ENCODE data around the gene BIRC2. TPM values are rescaled to one million over a fixed set of nuclear protein-coding genes. Genes with fewer than 3 reads are reported as not detected.
"Not testable (repeated sequence)": the region's sequence is repeated elsewhere in the genome, so short reads cannot be mapped to it uniquely, and the experiment has no call there.

BIRC2 gene
- total RNA-seq: 10 to 100 TPM; 36.0 to 39.7 TPM

DNA sequence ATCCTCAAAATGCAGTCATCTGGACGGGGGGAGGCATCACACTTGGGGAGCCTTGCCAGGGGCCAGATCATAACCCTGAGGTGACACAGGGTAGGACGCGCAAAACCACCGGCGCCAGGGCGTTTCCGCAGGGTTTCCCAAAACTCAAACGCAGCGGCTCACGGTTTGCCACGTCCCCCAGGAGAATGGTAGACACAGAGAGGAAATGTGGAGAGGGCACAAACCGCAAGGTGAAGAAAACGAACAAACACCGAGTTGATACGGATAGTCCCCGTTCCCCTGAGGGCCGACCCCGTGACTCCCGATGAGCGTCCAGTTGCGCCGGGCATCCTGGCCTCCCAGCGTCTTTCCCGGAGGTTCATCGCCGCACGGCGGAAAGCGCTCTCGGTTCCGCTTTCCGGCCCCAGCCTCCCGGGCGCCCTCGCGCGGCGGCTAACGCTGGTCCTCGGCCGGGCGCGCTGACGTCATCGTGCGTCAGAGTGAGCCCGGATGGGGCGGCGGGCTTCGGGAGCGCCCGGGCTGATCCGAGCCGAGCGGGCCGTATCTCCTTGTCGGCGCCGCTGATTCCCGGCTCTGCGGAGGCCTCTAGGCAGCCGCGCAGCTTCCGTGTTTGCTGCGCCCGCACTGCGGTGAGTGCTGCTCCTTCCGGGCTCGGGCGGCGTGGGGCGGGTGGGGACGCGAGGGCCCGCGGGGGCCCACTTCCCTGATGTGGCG is at the start of gene BIRC2:
BIRC2 (plus strand) TSS at position 467 of the 714 bp plus-strand sequence. CDS start 2,641 bp downstream, outside the sequence.
- Mint-ChIP-seq H3K27me3 (no peaks in the 10 kb centered on the region), H3K9me3 (no peaks in the 10 kb centered on the region), H3K4me3 (peak within 1 kb of the TSS; percentile 98), H3K27ac (peak within 1 kb of the TSS; percentile 97), H3K36me3 (ENCODE audit: low read depth) (peaks cover 23% of the 10 kb centered on the region), H3K4me1 (peaks cover 34% of the 10 kb centered on the region)
- CTCF ChIA-PET: interaction anchor here (1.6 kb wide), 2 partner anchors 29 to 46 kb away, joined by 3 to 4 read pairs; partner anchors contain the start of gene BIRC3
- POLR2A ChIA-PET: interaction anchor here (0.8 to 1.7 kb wide), 5 partner anchors 29 to 105 kb away, joined by 3 to 4 read pairs (median 4); partner anchors contain the start of gene BIRC3
- peak; percentile 95 for DNase-seq

DNA sequence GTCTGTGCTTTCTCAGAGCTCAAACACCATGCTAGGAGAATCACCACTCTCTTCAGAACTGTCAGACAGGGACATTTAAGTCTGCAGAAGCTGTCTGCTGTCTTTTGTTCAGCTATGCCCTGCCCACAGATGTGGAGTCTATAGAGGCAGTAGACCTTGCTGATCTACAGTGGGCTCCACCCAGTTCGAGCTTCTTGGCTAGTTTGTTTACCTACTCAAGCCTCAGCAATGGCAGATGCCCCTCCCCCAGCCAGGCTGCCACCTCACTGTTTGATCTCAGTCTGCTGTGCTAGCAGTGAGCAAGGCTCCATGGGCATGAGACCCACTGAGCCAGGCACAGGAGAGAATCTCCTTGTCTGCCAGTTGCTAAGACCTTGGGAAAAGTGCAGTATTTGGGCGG is 46.2 kb upstream of the BIRC2 start:
- peaks cover 24% of the 10 kb centered on the region for H3K36me3 Mint-ChIP-seq (ENCODE audit: low read depth)
- peaks cover 18% of the 10 kb centered on the region for H3K9me3 Mint-ChIP-seq
- not testable (repeated sequence) for H3K4me3 Mint-ChIP-seq, H3K27me3 Mint-ChIP-seq, H3K27ac Mint-ChIP-seq
- ChIA-PET POLR2A (interaction anchor here (1.1 to 3.1 kb wide), 4 partner anchors 13 to 20 kb away, joined by 3 to 8 read pairs (median 5); no protein-coding TSS in a partner anchor), CTCF (interaction anchor here (1.3 to 1.7 kb wide), 2 partner anchors 12 to 40 kb away, joined by 3 to 8 read pairs; no protein-coding TSS in a partner anchor)
- peaks cover 48% of the 10 kb centered on the region for H3K4me1 Mint-ChIP-seq
- peak; percentile 46 for DNase-seq

DNA sequence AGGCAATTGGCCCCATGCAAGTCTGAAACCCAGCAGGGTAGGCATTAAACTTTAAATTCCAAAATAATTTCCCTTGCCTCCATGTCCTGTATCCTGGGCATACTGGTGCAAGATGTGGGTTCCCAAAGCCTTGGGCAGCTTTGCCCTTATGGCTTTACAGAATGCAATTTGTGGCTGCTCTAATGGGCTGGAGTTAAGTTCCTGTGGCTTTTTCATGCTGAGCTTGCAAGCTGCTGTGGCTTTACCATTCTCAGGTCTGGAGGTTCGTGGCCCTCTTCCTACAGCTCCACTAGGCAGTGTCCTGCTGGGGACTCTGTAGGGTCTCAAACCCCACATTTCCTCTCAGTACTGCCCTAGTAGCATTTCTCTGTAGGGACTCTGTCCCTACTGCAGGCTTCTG is 44.8 kb upstream of the BIRC2 start:
- CTCF ChIA-PET: interaction anchor here (2.1 kb wide), 1 partner anchor 8 kb away, joined by 10 read pairs; no protein-coding TSS in a partner anchor
- Mint-ChIP-seq H3K4me3 (no peak overlapping the region), H3K4me1 (peaks cover 61% of the 10 kb centered on the region), H3K27ac (no peak overlapping the region), H3K27me3 (no peaks in the 10 kb centered on the region), H3K9me3 (peaks cover 18% of the 10 kb centered on the region), H3K36me3 (ENCODE audit: low read depth) (peaks cover 24% of the 10 kb centered on the region)
- no peak for DNase-seq
- POLR2A ChIA-PET: interaction anchor here (1.9 kb wide), 1 partner anchor 8 kb away, joined by 4 read pairs; no protein-coding TSS in a partner anchor

DNA sequence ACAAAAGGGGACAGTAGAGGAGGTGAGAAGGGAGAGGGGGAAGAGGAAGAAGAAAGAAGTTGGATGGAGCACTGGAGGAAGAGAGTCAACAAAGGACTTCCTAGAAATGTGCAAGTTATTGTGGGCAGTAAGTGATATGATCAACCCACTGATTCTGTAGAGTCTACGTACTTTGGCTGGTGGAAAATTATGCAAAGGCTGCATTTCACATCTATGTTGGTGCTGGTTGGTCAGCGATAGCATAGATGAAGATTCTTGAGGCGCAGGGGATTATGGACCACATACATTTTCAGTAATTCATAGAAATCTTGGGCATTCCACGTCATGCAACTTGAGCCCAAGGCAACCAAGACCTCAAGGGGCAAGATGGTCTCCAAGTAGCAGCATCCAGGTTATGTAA is 42.3 kb upstream of the BIRC2 start:
- Mint-ChIP-seq H3K9me3 (peaks cover 21% of the 10 kb centered on the region), H3K27ac (peak overlapping the region; percentile 21), H3K36me3 (ENCODE audit: low read depth) (peaks cover 23% of the 10 kb centered on the region), H3K27me3 (no peaks in the 10 kb centered on the region), H3K4me3 (no peak overlapping the region), H3K4me1 (peaks cover 65% of the 10 kb centered on the region)
- DNase-seq: no peak
- ChIA-PET CTCF (no interaction called here), POLR2A (no interaction called here)

DNA sequence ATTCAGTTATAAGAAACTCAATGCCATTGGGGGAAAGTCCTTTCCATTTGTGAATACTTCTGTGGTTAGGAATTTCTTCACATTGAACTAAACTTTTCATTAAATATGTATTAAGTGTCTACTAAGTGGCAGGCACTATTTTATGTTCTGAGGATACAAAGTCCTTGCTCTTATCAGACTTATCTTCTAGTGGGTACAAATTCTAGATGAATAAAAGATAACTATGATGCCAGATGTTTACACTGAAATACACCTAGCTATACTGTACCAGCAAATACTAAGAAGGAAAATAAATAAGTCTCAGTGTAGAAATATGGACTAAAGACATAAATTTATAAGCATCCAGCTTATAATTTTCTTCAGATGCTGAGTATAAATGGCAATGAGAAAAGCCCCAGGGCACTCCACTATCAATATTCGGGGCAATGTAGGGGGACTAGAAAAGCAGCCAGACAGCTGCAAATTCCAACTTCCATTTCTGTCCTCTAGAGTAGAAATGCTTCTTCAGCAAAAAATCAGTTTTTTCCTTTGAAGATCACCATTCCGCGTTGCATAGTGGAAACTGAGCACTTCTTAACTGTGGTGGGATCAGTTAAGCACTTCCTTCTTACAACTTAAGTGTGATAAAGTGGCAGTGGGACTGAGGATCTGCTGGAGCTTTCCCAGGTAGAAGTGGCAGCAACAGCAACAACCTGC is 41.5 kb upstream of the BIRC2 start:
- no peak for DNase-seq
- Mint-ChIP-seq H3K4me1 (peaks cover 57% of the 10 kb centered on the region), H3K36me3 (ENCODE audit: low read depth) (peaks cover 20% of the 10 kb centered on the region), H3K27me3 (no peaks in the 10 kb centered on the region), H3K4me3 (peak overlapping the region; percentile 5), H3K27ac (peak overlapping the region; percentile 54), H3K9me3 (peaks cover 21% of the 10 kb centered on the region)
- ChIA-PET POLR2A (interaction anchor here (0.7 to 4.1 kb wide), 8 partner anchors 9 to 255 kb away, joined by 3 to 45 read pairs (median 3); partner anchors contain the start of gene BIRC3), CTCF (interaction anchor here (0.6 to 1.8 kb wide), 8 partner anchors 9 to 101 kb away, joined by 3 to 12 read pairs (median 6); partner anchors contain the start of gene BIRC3)

DNA sequence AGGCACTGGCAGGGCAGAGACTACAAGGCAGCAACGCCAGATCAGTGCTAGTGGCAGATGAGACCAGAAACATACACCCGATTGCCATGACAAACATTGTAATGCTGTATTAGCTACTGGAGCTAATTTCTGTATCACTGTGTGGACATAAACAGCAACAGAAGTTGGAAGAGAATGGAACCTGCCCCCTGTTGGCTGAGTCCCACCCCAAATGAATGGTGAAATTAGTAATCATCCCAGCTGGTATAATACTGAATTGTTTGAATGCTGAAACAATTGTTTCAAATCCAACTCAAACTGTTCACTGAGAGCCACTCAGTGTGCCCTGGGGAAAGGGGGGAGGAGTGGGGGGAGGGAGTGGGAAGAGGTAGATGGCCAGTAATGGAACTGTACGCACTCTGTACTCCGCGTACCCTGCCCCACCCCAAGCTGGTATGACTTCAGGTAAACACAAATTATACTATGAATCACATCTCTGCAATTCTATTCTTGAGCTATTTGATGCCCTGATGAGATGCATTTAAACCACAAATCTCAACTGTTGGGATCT is 40.9 kb upstream of the BIRC2 start:
- ChIA-PET CTCF (interaction anchor here (0.6 to 1.8 kb wide), 9 partner anchors 8 to 100 kb away, joined by 3 to 12 read pairs (median 6); partner anchors contain the start of gene BIRC3), POLR2A (interaction anchor here (0.7 to 4.1 kb wide), 8 partner anchors 8 to 254 kb away, joined by 3 to 45 read pairs (median 3); partner anchors contain the start of gene BIRC3)
- H3K4me1 Mint-ChIP-seq: peaks cover 57% of the 10 kb centered on the region
- peak overlapping the region; percentile 5 for H3K4me3 Mint-ChIP-seq
- H3K9me3 Mint-ChIP-seq: peaks cover 21% of the 10 kb centered on the region
- no peaks in the 10 kb centered on the region for H3K27me3 Mint-ChIP-seq
- H3K36me3 Mint-ChIP-seq (ENCODE audit: low read depth): peaks cover 20% of the 10 kb centered on the region
- no peak for DNase-seq
- peak overlapping the region; percentile 66 for H3K27ac Mint-ChIP-seq

DNA sequence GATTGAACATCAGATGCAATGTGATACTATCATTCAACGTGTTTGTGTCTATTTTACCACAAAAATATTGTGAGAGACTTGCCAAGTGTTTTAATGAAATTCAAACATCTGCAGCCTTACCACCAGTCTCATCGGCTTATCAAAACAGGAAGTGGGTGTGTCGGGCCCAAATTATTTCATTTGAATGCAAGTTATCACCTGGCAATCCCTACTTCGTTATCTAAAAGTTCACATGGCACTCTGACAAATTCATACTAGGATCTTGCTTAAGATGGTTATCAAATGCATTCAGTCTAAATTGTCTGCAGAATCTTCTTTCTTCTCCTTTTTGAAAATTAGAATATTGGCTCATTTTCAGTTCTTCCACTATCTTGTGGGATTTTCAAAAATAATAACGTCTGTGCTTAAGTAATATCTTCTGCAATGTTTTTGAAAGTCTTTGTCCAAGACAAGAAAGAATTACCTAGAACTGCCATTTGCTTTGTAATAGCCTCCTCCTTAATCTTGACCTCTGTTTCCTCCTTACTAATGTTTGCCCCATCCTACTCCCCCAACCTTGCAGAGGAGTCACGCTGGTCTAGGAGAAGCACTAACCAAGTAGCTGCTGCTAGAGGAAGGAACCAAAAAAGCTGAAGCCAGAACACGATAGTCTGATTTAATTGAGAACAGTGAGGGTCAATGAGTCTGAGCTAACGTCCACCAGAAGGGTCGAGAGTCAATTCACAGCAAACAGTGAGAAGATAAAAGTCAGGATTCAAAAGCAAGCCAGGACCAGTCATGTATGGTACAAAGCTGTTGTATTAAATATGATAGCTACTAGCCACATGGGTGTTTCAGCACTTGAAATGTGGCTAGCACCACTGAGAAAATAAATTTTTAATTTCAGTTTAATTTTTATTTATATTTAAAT is 39.9 kb upstream of the BIRC2 start:
- ChIA-PET CTCF (interaction anchor here (1.0 to 15.8 kb wide), 10 partner anchors 9 to 84 kb away, joined by 3 to 158 read pairs (median 4); partner anchors contain the start of gene BIRC3), POLR2A (interaction anchor here (0.7 to 4.1 kb wide), 8 partner anchors 9 to 253 kb away, joined by 3 to 45 read pairs (median 3); partner anchors contain the start of gene BIRC3)
- DNase-seq: no peak
- Mint-ChIP-seq H3K27me3 (no peaks in the 10 kb centered on the region), H3K4me3 (peak overlapping the region; percentile 46), H3K36me3 (ENCODE audit: low read depth) (peaks cover 14% of the 10 kb centered on the region), H3K9me3 (peaks cover 15% of the 10 kb centered on the region), H3K4me1 (peaks cover 49% of the 10 kb centered on the region), H3K27ac (peak overlapping the region; percentile 66)

DNA sequence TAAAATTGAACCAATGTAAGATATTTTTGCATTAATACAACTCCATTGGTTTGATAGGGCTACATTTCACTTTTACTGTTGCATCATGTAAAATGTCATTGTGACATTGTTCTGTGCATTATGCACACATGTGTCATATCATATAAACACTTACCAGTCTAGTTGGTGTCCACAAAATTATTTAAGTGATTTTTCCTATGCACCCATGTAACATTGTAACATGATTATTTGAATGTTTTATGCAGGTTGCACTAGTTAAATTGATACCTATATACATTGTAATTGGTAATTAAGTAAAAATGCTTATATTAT is 39.3 kb upstream of the BIRC2 start:
- Mint-ChIP-seq H3K36me3 (ENCODE audit: low read depth) (peaks cover 14% of the 10 kb centered on the region), H3K9me3 (peaks cover 15% of the 10 kb centered on the region), H3K27me3 (no peaks in the 10 kb centered on the region), H3K4me3 (no peak overlapping the region), H3K4me1 (peaks cover 50% of the 10 kb centered on the region), H3K27ac (no peak overlapping the region)
- ChIA-PET POLR2A (interaction anchor here (0.7 to 4.1 kb wide), 4 partner anchors 8 to 17 kb away, joined by 3 to 45 read pairs (median 4); partner anchors contain the start of gene BIRC3), CTCF (interaction anchor here (0.7 to 15.8 kb wide), 7 partner anchors 8 to 68 kb away, joined by 3 to 158 read pairs (median 3); no protein-coding TSS in a partner anchor)
- DNase-seq: no peak

DNA sequence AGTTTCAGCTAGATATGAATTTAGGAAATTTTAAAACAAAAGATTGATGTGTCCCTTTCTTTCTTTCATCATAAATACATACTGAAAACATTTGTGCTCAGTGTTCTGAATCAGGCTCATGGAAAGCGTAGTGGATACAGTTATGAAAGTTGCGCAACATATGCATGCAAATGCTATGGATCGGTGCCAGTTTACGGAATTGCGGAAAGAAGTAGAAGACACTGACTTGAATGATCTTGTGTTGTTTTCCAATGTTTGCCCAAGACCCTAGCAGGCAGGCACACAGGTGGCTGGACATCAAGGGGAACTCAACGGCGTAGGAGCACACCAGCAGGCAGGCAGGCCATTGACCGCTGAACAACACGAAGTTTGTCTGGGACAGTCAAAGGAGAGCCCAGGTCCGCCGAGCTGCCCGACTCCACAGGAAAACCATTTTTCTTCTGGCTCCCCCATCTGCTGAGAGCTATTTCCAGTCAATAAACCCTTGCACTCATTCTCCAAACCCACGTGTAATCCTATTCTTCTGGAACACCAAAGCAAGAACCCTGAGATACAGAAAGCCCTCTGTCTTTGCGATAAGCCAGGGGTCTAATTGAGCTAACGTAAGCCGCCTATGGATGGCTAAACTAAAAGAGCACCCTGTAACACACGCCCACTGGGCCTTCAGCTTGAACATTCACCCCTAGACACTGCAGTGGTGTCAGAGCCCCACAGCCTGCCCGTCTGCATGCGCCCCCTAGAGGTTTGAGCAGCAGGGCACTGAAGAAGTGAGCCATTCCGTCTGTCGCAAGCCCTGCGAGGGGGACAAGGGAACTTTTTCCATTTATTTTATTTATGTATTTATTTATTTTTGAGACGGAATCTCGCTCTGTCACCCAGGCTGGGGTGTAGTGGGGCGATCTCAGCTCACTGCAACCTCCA is 37.1 kb upstream of the BIRC2 start:
- no peak overlapping the region for H3K4me3 Mint-ChIP-seq
- ChIA-PET POLR2A (no interaction called here), CTCF (interaction anchor here (1.0 to 15.8 kb wide), 5 partner anchors 10 to 186 kb away, joined by 4 to 158 read pairs (median 4); no protein-coding TSS in a partner anchor)
- H3K4me1 Mint-ChIP-seq: peaks cover 53% of the 10 kb centered on the region
- no peaks in the 10 kb centered on the region for H3K36me3 Mint-ChIP-seq (ENCODE audit: low read depth)
- DNase-seq: no peak
- H3K9me3 Mint-ChIP-seq: peaks cover 3% of the 10 kb centered on the region
- no peaks in the 10 kb centered on the region for H3K27me3 Mint-ChIP-seq
- no peak overlapping the region for H3K27ac Mint-ChIP-seq

DNA sequence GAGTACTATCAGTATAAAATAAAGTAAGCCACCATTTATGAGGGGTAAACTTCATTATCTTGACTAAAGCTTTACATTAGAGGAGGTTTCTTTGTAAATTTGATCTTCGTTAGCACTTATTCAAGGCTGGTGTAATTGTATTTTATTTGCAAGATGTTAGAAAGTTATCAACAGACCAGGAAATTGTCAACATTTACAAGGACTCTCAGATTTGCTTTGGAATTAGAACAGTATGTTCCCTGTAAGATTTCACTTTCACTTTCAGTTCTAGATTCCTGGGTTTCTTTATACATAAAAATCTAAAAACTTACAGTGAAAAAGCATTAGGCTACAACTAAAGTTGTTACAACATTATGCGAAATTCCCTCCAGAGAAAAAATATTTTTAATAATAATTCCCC is 34.3 kb upstream of the BIRC2 start:
- Mint-ChIP-seq H3K27ac (peak overlapping the region; percentile 75), H3K4me1 (peaks cover 45% of the 10 kb centered on the region), H3K4me3 (peak overlapping the region; percentile 61), H3K27me3 (no peaks in the 10 kb centered on the region), H3K9me3 (peaks cover 3% of the 10 kb centered on the region), H3K36me3 (ENCODE audit: low read depth) (peaks cover 4% of the 10 kb centered on the region)
- ChIA-PET POLR2A (interaction anchor here (1.0 to 3.7 kb wide), 4 partner anchors 18 to 139 kb away, joined by 3 to 19 read pairs (median 4); partner anchors contain the start of gene BIRC2), CTCF (interaction anchor here (0.6 to 15.8 kb wide), 4 partner anchors 18 to 634 kb away, joined by 3 to 158 read pairs (median 5); no protein-coding TSS in a partner anchor)
- no peak for DNase-seq

Measured in activated CD4-positive, alpha-beta memory T cell treated with anti-CD3 and anti-CD28 coated beads, Interleukin-2, amount 10 ng/mL, durations not matched to agents 7 days and 5 days (primary cell).